ENCODE measurements around the gene ATP9B. TPM values are rescaled to one million over a fixed set of nuclear protein-coding genes. Genes with fewer than 3 reads are reported as not detected.

Gene ATP9B
- total RNA-seq, 1 experiment from 2014 or later, result 15.6 TPM

- no peak overlapping the region for H2AFZ ChIP-seq (ENCODE audit: low read length)
- H3F3A ChIP-seq (ENCODE audit: low read length, unreplicated experiment), result no peaks in the 10 kb centered on the region
- H3K36me3 ChIP-seq (ENCODE audit: low read depth, low read length), result no peaks in the 10 kb centered on the region
- TF ChIP-seq EZH2phosphoT487 (IDR thresholded peaks at IDR 0.05; ENCODE audit: borderline replicate concordance, low read length) (no peak), EZH2 (IDR thresholded peaks at IDR 0.05; ENCODE audit: low read length, unreplicated experiment) (no peak)
- TF ChIP-seq, protein P1, sequence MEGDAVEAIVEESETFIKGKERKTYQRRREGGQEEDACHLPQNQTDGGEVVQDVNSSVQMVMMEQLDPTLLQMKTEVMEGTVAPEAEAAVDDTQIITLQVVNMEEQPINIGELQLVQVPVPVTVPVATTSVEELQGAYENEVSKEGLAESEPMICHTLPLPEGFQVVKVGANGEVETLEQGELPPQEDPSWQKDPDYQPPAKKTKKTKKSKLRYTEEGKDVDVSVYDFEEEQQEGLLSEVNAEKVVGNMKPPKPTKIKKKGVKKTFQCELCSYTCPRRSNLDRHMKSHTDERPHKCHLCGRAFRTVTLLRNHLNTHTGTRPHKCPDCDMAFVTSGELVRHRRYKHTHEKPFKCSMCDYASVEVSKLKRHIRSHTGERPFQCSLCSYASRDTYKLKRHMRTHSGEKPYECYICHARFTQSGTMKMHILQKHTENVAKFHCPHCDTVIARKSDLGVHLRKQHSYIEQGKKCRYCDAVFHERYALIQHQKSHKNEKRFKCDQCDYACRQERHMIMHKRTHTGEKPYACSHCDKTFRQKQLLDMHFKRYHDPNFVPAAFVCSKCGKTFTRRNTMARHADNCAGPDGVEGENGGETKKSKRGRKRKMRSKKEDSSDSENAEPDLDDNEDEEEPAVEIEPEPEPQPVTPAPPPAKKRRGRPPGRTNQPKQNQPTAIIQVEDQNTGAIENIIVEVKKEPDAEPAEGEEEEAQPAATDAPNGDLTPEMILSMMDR (conservative IDR thresholded peaks at IDR 0.05; ENCODE audit: low read depth, low read length), result no peak
- H3K27ac ChIP-seq (ENCODE audit: low read length), result no peak overlapping the region
- no peak overlapping the region for H3K4me2 ChIP-seq (ENCODE audit: low read length)
- intact Hi-C loops (cut with micrococcal nuclease), result no loop called here
- no peaks in the 10 kb centered on the region for H3K9me3 ChIP-seq (ENCODE audit: low read length)
- no peaks in the 10 kb centered on the region for H3K27me3 ChIP-seq (ENCODE audit: low read length)
- ChIA-PET POLR2A (ENCODE audit: unreplicated experiment) (no interaction called here), CTCF (no interaction called here)
- no peaks in the 10 kb centered on the region for H3K9me2 ChIP-seq (replicated peaks; ENCODE audit: low read length)
- BruUV-seq (replicated peaks), result no TSS peak
- DNase-seq (no peak), ATAC-seq (no peak)
- no peak overlapping the region for H3K4me3 ChIP-seq (ENCODE audit: low read length)
- no peaks in the 10 kb centered on the region for H3K4me1 ChIP-seq (ENCODE audit: insufficient read depth, low read length)
- no peaks in the 10 kb centered on the region for H4K20me1 ChIP-seq (ENCODE audit: low read length)
- no peaks in the 10 kb centered on the region for H3K79me2 ChIP-seq (ENCODE audit: low read length)
- no peak overlapping the region for H3K9ac ChIP-seq (ENCODE audit: low read length)
These were observed 153.6 kb downstream of the ATP9B start for GRCh38 chr18:79222790-79223189.

DNA sequence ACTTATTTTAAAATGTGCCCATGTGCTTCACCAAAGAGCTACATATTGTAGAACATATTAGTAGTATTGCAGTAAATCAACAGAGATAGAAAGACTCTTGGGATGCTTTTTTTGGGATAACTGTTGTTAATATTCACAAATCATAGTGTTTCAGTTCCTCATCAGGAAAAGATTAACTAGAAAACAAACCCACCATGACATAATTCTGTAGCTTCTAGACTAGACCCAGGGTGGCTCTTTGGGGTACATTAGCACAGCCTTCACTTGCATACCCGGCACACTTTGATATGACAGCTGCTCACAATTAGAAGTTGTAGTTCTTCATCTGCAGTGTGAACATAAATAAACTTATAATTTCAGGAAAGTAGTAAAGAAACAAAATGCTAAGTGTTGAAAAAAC lies 154.2 kb downstream of the ATP9B start:
- Histone ChIP-seq H3K4me2 (ENCODE audit: low read length) (no peak overlapping the region), H3K27ac (ENCODE audit: low read length) (no peak overlapping the region), H3K4me1 (ENCODE audit: insufficient read depth, low read length) (no peaks in the 10 kb centered on the region), H4K20me1 (ENCODE audit: low read length) (no peaks in the 10 kb centered on the region), H3K79me2 (ENCODE audit: low read length) (no peaks in the 10 kb centered on the region), H3K36me3 (ENCODE audit: low read depth, low read length) (no peaks in the 10 kb centered on the region), H3K9ac (ENCODE audit: low read length) (no peak overlapping the region), H3K9me2 (replicated peaks; ENCODE audit: low read length) (no peaks in the 10 kb centered on the region), H3K27me3 (ENCODE audit: low read length) (no peaks in the 10 kb centered on the region), H2AFZ (ENCODE audit: low read length) (no peak overlapping the region), H3F3A (ENCODE audit: low read length, unreplicated experiment) (no peaks in the 10 kb centered on the region), H3K4me3 (ENCODE audit: low read length) (no peak overlapping the region), H3K9me3 (ENCODE audit: low read length) (no peaks in the 10 kb centered on the region)
- TF ChIP-seq EZH2 (IDR thresholded peaks at IDR 0.05; ENCODE audit: low read length, unreplicated experiment) (no peak), EZH2phosphoT487 (IDR thresholded peaks at IDR 0.05; ENCODE audit: borderline replicate concordance, low read length) (no peak)
- TF ChIP-seq, protein P1 (conservative IDR thresholded peaks at IDR 0.05; ENCODE audit: low read depth, low read length), result no peak
- ChIA-PET CTCF (no interaction called here), POLR2A (ENCODE audit: unreplicated experiment) (no interaction called here)
- no TSS peak for BruUV-seq (replicated peaks)
- no peak for ATAC-seq
- intact Hi-C loops (cut with micrococcal nuclease), result no loop called here
- no peak for DNase-seq

GRCh38 chr18:79224381-79224780 lies 155.2 kb downstream of the ATP9B start:
- no peaks in the 10 kb centered on the region for H3K79me2 ChIP-seq (ENCODE audit: low read length)
- DNase-seq (no peak), ATAC-seq (no peak)
- no peak overlapping the region for H3K27ac ChIP-seq (ENCODE audit: low read length)
- no peaks in the 10 kb centered on the region for H3K4me1 ChIP-seq (ENCODE audit: insufficient read depth, low read length)
- intact Hi-C loops (cut with micrococcal nuclease), result no loop called here
- no peaks in the 10 kb centered on the region for H4K20me1 ChIP-seq (ENCODE audit: low read length)
- H3K4me2 ChIP-seq (ENCODE audit: low read length), result no peak overlapping the region
- H3F3A ChIP-seq (ENCODE audit: low read length, unreplicated experiment), result no peaks in the 10 kb centered on the region
- no peaks in the 10 kb centered on the region for H3K9me3 ChIP-seq (ENCODE audit: low read length)
- H3K9ac ChIP-seq (ENCODE audit: low read length), result no peak overlapping the region
- ChIA-PET CTCF (no interaction called here), POLR2A (ENCODE audit: unreplicated experiment) (no interaction called here)
- no TSS peak for BruUV-seq (replicated peaks)
- no peaks in the 10 kb centered on the region for H3K27me3 ChIP-seq (ENCODE audit: low read length)
- H3K9me2 ChIP-seq (replicated peaks; ENCODE audit: low read length), result no peaks in the 10 kb centered on the region
- TF ChIP-seq EZH2 (IDR thresholded peaks at IDR 0.05; ENCODE audit: low read length, unreplicated experiment) (no peak), EZH2phosphoT487 (IDR thresholded peaks at IDR 0.05; ENCODE audit: borderline replicate concordance, low read length) (no peak)
- TF ChIP-seq, protein P1 (conservative IDR thresholded peaks at IDR 0.05; ENCODE audit: low read depth, low read length), result no peak
- H3K4me3 ChIP-seq (ENCODE audit: low read length), result no peak overlapping the region
- no peak overlapping the region for H2AFZ ChIP-seq (ENCODE audit: low read length)
- H3K36me3 ChIP-seq (ENCODE audit: low read depth, low read length), result no peaks in the 10 kb centered on the region

All from PC-3 (cell line).